ENCODE measurements around the gene INTS13. TPM values are rescaled to one million over a fixed set of nuclear protein-coding genes. Genes with fewer than 3 reads are reported as not detected.

INTS13 gene
- total and polyA plus RNA-seq, 2 of the 4 experiments (the other 2 are of a cell fraction) = 9.9 to 31.9 TPM

DNA sequence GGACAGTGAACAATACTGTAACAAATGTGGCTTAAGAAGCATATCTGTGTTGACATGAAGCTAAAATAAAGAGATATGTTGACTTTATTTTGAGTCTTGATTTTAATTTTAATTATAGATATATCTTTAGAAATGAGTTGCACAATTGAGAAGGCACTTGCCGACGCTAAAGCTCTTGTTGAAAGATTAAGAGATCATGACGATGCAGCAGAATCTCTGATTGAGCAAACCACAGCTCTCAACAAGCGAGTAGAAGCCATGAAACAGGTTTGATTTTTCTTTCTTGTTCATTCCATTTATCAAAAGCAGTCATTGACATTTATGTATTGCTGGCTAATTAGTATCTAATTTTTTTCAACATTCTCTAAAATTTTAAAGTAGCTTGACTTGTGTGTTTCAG lies 16.2 kb upstream of the INTS13 start:
- Histone ChIP-seq H2BK120ac (ENCODE audit: low read depth, low read length) (no peak overlapping the region), H2AK5ac (ENCODE audit: low read depth, low read length) (no peak overlapping the region), H2BK20ac (ENCODE audit: low read depth, low read length) (no peak overlapping the region), H3K9me1 (ENCODE audit: insufficient read depth, low read length) (peaks cover 2% of the 10 kb centered on the region; the same call in 1 of the 2 replicates), H2BK5ac (ENCODE audit: low read depth, low read length, poor library complexity, severe bottlenecking) (no peak overlapping the region), H3K27ac (ENCODE audit: insufficient read depth, low read length) (no peak overlapping the region), H3K79me1 (ENCODE audit: low read depth in 1 of 2, low read length in 2 of 2) (peaks cover 23 to 29% of the 10 kb centered on the region in 2 experiments), H2AK9ac (replicated peaks; ENCODE audit: low read depth, low read length, poor library complexity) (no peak overlapping the region), H3K4ac (ENCODE audit: low read depth, low read length) (no peak overlapping the region), H3K18ac (ENCODE audit: low read depth, low read length) (no peak overlapping the region), H2BK15ac (ENCODE audit: low read depth, low read length) (no peak overlapping the region), H4K91ac (ENCODE audit: insufficient read depth, low read depth, low read length) (no peak overlapping the region), H3K4me2 (ENCODE audit: low read depth, low read length) (no peak overlapping the region), H4K5ac (ENCODE audit: low read depth, low read length) (no peak overlapping the region), H2AFZ (replicated peaks; ENCODE audit: low read length, poor library complexity) (no peak overlapping the region), H3K27me3 (ENCODE audit: control insufficient read depth, insufficient read depth, low read length) (no peaks in the 10 kb centered on the region), H3K14ac (replicated peaks; ENCODE audit: low read depth, low read length) (no peak overlapping the region), H3K56ac (ENCODE audit: extremely low read depth, insufficient read depth, low read length) (no peak overlapping the region), H3K23ac (ENCODE audit: low read depth, low read length) (no peak overlapping the region), H3K36me3 (ENCODE audit: control insufficient read depth, insufficient read depth, low read length) (peaks cover 9% of the 10 kb centered on the region), H3K9ac (ENCODE audit: low read depth, low read length) (no peak overlapping the region), H4K8ac (ENCODE audit: low read depth in 2 of 2, low read length in 2 of 2) (no peak overlapping the region), H3K9me3 (ENCODE audit: control insufficient read depth, insufficient read depth, low read length) (0 out of 2 replicates have a peak, but pooled peaks cover 2% of the 10 kb centered on the region), H3K4me1 (ENCODE audit: control insufficient read depth, insufficient read depth, low read length) (no peaks in the 10 kb centered on the region), H3K4me3 (ENCODE audit: insufficient read depth, low read depth, low read length) (no peak overlapping the region), H4K20me1 (ENCODE audit: insufficient read depth, low read length) (peaks cover 12% of the 10 kb centered on the region)
- dilution Hi-C loops (cut with HindIII; ENCODE audit: low sequenced_read_pairs, unreplicated experiment) (no loop called here), in situ Hi-C loops (cut with MboI; ENCODE audit: low sequenced_read_pairs) (no loop called here), intact Hi-C loops (cut with micrococcal nuclease) (no loop called here)
- ATAC-seq (ENCODE audit: low read depth) (no peak), DNase-seq (no peak)
- BruUV-seq (replicated peaks) = no TSS peak
- CTCF ChIA-PET = no interaction called here
- TF ChIP-seq SMC3 (IDR thresholded peaks at IDR 0.05; ENCODE audit: low read depth, low read length) = no peak
- TF ChIP-seq, protein P1, sequence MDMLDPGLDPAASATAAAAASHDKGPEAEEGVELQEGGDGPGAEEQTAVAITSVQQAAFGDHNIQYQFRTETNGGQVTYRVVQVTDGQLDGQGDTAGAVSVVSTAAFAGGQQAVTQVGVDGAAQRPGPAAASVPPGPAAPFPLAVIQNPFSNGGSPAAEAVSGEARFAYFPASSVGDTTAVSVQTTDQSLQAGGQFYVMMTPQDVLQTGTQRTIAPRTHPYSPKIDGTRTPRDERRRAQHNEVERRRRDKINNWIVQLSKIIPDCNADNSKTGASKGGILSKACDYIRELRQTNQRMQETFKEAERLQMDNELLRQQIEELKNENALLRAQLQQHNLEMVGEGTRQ (IDR thresholded peaks at IDR 0.05; ENCODE audit: low read depth, low read length) = no peak
- TF ChIP-seq MAZ (IDR thresholded peaks at IDR 0.05; ENCODE audit: borderline replicate concordance, low read depth, low read length) = no peak
- TF ChIP-seq RFX5 (IDR thresholded peaks at IDR 0.05; ENCODE audit: low read depth, low read length) = no peak
- TF ChIP-seq MXI1 (IDR thresholded peaks at IDR 0.05; ENCODE audit: borderline replicate concordance, low read depth, low read length) = no peak
- no peak for TF ChIP-seq BHLHE40 (IDR thresholded peaks at IDR 0.05; ENCODE audit: low read depth, low read length)
- TF ChIP-seq, protein P2, sequence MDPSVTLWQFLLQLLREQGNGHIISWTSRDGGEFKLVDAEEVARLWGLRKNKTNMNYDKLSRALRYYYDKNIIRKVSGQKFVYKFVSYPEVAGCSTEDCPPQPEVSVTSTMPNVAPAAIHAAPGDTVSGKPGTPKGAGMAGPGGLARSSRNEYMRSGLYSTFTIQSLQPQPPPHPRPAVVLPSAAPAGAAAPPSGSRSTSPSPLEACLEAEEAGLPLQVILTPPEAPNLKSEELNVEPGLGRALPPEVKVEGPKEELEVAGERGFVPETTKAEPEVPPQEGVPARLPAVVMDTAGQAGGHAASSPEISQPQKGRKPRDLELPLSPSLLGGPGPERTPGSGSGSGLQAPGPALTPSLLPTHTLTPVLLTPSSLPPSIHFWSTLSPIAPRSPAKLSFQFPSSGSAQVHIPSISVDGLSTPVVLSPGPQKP (IDR thresholded peaks at IDR 0.05; ENCODE audit: borderline replicate concordance, low read depth, low read length) = no peak
- TF ChIP-seq CEBPB (IDR thresholded peaks at IDR 0.05; ENCODE audit: low read depth, low read length) = no peak
- TF ChIP-seq, protein P3, sequence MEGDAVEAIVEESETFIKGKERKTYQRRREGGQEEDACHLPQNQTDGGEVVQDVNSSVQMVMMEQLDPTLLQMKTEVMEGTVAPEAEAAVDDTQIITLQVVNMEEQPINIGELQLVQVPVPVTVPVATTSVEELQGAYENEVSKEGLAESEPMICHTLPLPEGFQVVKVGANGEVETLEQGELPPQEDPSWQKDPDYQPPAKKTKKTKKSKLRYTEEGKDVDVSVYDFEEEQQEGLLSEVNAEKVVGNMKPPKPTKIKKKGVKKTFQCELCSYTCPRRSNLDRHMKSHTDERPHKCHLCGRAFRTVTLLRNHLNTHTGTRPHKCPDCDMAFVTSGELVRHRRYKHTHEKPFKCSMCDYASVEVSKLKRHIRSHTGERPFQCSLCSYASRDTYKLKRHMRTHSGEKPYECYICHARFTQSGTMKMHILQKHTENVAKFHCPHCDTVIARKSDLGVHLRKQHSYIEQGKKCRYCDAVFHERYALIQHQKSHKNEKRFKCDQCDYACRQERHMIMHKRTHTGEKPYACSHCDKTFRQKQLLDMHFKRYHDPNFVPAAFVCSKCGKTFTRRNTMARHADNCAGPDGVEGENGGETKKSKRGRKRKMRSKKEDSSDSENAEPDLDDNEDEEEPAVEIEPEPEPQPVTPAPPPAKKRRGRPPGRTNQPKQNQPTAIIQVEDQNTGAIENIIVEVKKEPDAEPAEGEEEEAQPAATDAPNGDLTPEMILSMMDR (conservative IDR thresholded peaks at IDR 0.05; ENCODE audit: low read depth, low read length) = no peak
- TF ChIP-seq POLR2A (IDR thresholded peaks at IDR 0.05; ENCODE audit: low read depth, low read length) = no peak
- no peak for TF ChIP-seq NFE2L2 (IDR thresholded peaks at IDR 0.05; ENCODE audit: low read depth, low read length)
- no peak for TF ChIP-seq RCOR1 (IDR thresholded peaks at IDR 0.05; ENCODE audit: insufficient replicate concordance, low read length)
- TF ChIP-seq MAFK (IDR thresholded peaks at IDR 0.05; ENCODE audit: low read depth, low read length) = no peak
- no peak for TF ChIP-seq CHD1 (IDR thresholded peaks at IDR 0.05; ENCODE audit: low read depth, low read length)
- POLR2A ChIA-PET (ENCODE audit: unreplicated experiment) = interaction anchor here (0.6 kb wide), 1 partner anchor 1305 kb away, joined by 3 read pairs; no protein-coding TSS in a partner anchor
- WGBS, 2 experiments (ENCODE audit: extremely low coverage in 2 of 2, insufficient read length in 1 of 2) = no CpG with 5 or more reads among the region's 4 CpGs

Measured in IMR-90 (cell line).